ENCODE measurements around the gene TAF11L11.
"Not testable (repeated sequence)": the region's sequence is repeated elsewhere in the genome, so short reads cannot be mapped to it uniquely, and the experiment has no call there.

Gene TAF11L11

DNA sequence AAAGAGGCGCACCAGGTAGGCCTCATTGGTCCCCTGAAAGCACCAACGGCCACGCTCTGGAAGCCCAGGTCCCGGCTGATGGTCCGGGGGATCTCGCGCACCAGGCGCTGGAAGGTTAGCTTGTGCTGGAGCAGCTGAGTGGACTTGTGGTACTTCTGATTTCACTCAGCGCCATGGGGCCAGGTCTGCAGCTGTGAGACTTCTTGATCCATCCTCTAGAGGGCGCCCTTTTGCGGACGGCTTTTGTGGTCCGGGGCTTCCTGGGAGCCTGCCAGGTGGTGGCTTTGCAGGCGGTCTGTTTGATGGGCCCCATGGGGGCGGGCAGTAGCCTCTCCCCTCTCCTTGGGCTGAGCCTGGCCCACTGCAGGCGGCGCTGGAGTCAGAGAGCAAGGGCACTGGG lies 16.6 kb downstream of the TAF11L11 start:
- Histone ChIP-seq H3K4me1 (ENCODE audit: control insufficient read depth, insufficient read depth, low read length, poor library complexity, severe bottlenecking) (no peaks in the 10 kb centered on the region), H3K27ac (ENCODE audit: insufficient read depth, low read length, poor library complexity, severe bottlenecking) (no peak overlapping the region), H3K9me3 (ENCODE audit: control insufficient read depth, low read length) (no peaks in the 10 kb centered on the region), H3K36me3 (ENCODE audit: control insufficient read depth, insufficient read depth, low read length) (no peaks in the 10 kb centered on the region), H3K4me3 (ENCODE audit: insufficient read depth, low read depth, low read length, poor library complexity, severe bottlenecking) (no peak overlapping the region), H3K27me3 (replicated peaks; ENCODE audit: control insufficient read depth, insufficient read depth, low read length, poor library complexity, severe bottlenecking) (no peaks in the 10 kb centered on the region)
- DNase-seq: no peak

DNA sequence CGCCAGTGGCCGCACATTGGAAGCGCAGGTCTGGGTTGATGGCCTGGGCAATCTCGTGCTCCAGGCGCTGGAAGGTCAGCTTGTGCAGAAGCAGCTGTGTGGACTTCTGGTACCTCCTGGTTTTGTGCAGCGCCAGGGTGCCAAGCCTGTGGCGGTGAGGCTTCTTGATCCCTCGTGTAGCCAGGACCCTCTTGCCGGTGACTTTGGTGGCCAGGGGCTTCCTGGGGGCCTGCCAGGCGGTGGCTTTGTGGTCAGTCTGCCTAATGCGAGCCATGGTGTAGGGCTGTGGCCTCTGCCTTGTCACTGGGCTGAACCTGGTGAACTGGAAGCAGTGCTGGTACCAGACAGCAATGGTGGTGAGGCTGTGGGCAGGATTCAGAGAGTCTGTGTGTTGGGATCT lies 21.7 kb downstream of the TAF11L11 start:
- H3K4me1 ChIP-seq (ENCODE audit: control insufficient read depth, insufficient read depth, low read length, poor library complexity, severe bottlenecking): no peaks in the 10 kb centered on the region
- H3K36me3 ChIP-seq (ENCODE audit: control insufficient read depth, insufficient read depth, low read length): no peaks in the 10 kb centered on the region
- no peak for DNase-seq
- H3K9me3 ChIP-seq (ENCODE audit: control insufficient read depth, low read length): no peaks in the 10 kb centered on the region
- no peak overlapping the region for H3K4me3 ChIP-seq (ENCODE audit: insufficient read depth, low read depth, low read length, poor library complexity, severe bottlenecking)
- H3K27ac ChIP-seq (ENCODE audit: insufficient read depth, low read length, poor library complexity, severe bottlenecking): no peak overlapping the region
- no peaks in the 10 kb centered on the region for H3K27me3 ChIP-seq (replicated peaks; ENCODE audit: control insufficient read depth, insufficient read depth, low read length, poor library complexity, severe bottlenecking)

DNA sequence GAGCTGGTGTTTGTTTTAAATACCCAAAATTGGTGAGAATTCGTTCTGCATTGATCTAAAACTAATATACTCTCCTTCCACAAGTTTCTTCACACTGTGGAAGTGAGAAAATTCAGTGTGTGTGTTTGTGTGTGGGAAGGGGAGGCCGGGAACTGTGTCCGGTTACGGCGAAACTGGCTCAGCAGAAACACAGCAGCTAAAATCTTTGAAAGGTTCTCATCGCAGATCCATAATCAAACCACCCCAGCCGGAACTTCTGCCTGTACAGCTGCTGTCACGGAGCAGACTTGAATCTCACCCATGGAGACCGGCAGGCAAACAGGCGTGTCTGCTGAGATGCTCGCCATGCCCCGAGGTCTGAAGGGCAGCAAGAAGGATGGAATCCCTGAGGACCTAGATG lies 27.8 kb downstream of the TAF11L11 start, which contains the start of gene TAF11L13:
TAF11L13 (plus strand) TSS at position 301 of the 400 bp plus-strand sequence.
- not testable (repeated sequence) for H3K27me3 ChIP-seq (replicated peaks; ENCODE audit: control insufficient read depth, insufficient read depth, low read length, poor library complexity, severe bottlenecking); H3K27ac ChIP-seq (ENCODE audit: insufficient read depth, low read length, poor library complexity, severe bottlenecking); DNase-seq; H3K4me1 ChIP-seq (ENCODE audit: control insufficient read depth, insufficient read depth, low read length, poor library complexity, severe bottlenecking); H3K9me3 ChIP-seq (ENCODE audit: control insufficient read depth, low read length); H3K36me3 ChIP-seq (ENCODE audit: control insufficient read depth, insufficient read depth, low read length); H3K4me3 ChIP-seq (ENCODE audit: insufficient read depth, low read depth, low read length, poor library complexity, severe bottlenecking)

DNA sequence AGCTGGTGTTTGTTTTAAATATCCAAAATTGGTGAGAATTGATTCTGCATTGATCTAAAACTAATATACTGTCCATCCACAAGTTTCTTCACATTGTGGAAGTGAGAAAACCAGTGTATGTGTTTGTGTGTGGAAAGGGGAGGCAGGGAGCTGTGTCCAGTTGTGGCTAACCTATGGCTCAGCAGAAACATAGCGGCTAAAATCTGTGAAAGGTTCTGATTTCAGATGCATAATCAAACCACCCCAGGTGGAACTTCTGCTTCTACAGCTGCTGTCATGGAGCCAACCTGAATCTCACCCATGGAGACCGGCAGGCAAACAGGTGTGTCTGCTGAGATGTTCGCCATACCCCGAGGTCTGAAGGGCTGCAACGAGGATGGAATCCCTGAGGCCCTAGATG lies 30.2 kb downstream of the TAF11L11 start, which contains the start of gene TAF11L14:
TAF11L14 (plus strand) TSS at position 301 of the 400 bp plus-strand sequence.
- DNase-seq: no peak
- no peaks in the 10 kb centered on the region for H3K4me1 ChIP-seq (ENCODE audit: control insufficient read depth, insufficient read depth, low read length, poor library complexity, severe bottlenecking)
- no peak within 1 kb of the TSS for H3K27ac ChIP-seq (ENCODE audit: insufficient read depth, low read length, poor library complexity, severe bottlenecking)
- no peaks in the 10 kb centered on the region for H3K36me3 ChIP-seq (ENCODE audit: control insufficient read depth, insufficient read depth, low read length)
- no peaks in the 10 kb centered on the region for H3K9me3 ChIP-seq (ENCODE audit: control insufficient read depth, low read length)
- no peak within 1 kb of the TSS for H3K4me3 ChIP-seq (ENCODE audit: insufficient read depth, low read depth, low read length, poor library complexity, severe bottlenecking)
- H3K27me3 ChIP-seq (replicated peaks; ENCODE audit: control insufficient read depth, insufficient read depth, low read length, poor library complexity, severe bottlenecking): no peaks in the 10 kb centered on the region

DNA sequence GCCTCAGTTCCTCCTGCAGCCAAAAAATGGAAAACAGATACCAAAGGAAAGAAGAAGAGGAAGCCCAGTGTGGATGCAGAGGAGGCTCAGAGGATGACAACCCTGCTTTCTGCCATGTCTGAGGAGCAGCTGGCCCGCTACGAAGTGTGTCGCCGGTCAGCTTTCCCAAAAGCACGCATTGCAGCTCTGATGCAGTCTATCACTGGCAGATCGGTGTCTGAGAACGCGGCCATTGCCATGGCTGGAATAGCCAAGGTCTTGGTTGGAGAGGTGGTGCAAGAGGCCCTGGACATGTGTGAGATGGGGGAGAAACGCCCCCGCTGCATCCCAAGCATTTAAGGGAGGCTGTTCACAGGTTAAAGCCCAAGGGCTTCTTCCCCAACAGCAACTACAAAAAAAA lies 45.2 kb downstream of the TAF11L11 start:
- H3K4me1 ChIP-seq (ENCODE audit: control insufficient read depth, insufficient read depth, low read length, poor library complexity, severe bottlenecking); H3K9me3 ChIP-seq (ENCODE audit: control insufficient read depth, low read length); H3K4me3 ChIP-seq (ENCODE audit: insufficient read depth, low read depth, low read length, poor library complexity, severe bottlenecking); H3K27me3 ChIP-seq (replicated peaks; ENCODE audit: control insufficient read depth, insufficient read depth, low read length, poor library complexity, severe bottlenecking); H3K27ac ChIP-seq (ENCODE audit: insufficient read depth, low read length, poor library complexity, severe bottlenecking); H3K36me3 ChIP-seq (ENCODE audit: control insufficient read depth, insufficient read depth, low read length); DNase-seq: not testable (repeated sequence)

DNA sequence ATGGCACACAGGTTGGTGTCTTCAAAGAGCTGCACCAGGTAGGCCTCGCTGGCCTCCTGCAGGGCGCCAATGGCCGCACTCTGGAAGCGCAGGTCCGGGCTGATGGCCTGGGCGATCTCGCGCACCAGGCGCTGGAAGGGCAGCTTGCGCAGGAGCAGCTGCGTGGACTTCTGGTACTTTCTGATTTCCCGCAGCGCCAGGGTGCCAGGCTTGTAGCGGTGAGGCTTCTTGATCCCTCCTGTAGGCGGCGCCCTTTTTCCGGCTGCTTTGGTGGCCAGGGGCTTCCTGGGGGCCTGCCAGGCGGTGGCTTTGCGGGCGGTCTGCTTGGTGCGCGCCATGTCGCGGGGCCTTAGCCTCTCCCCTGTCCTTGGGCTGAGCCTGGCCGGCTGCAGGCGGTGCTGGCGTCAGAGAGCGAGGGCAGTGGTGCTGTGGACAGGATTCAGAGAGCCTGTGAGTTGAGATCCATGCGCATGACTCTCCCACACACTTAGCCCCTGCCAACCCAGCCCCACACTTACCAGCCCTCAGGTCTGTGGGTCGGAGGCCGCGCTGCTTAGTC lies 51.3 kb downstream of the TAF11L11 start:
- H3K9me3 ChIP-seq (ENCODE audit: control insufficient read depth, low read length); DNase-seq; H3K4me3 ChIP-seq (ENCODE audit: insufficient read depth, low read depth, low read length, poor library complexity, severe bottlenecking); H3K4me1 ChIP-seq (ENCODE audit: control insufficient read depth, insufficient read depth, low read length, poor library complexity, severe bottlenecking); H3K27me3 ChIP-seq (replicated peaks; ENCODE audit: control insufficient read depth, insufficient read depth, low read length, poor library complexity, severe bottlenecking); H3K27ac ChIP-seq (ENCODE audit: insufficient read depth, low read length, poor library complexity, severe bottlenecking); H3K36me3 ChIP-seq (ENCODE audit: control insufficient read depth, insufficient read depth, low read length): not testable (repeated sequence)
